Measurements from ENCODE around the gene MED13L. TPM values are rescaled to one million over a fixed set of nuclear protein-coding genes. Genes with fewer than 3 reads are reported as not detected.

Gene MED13L
- total and polyA plus RNA-seq, 2 of the 4 experiments (the other 2 are of a cell fraction): 17.9 to 49.1 TPM

GRCh38 chr12:116026346-116026745 lies 251.1 kb downstream of the MED13L start (continued):
- TF ChIP-seq RAD21 (IDR thresholded peaks at IDR 0.05; ENCODE audit: low read length) (no peak), CTCF (conservative IDR thresholded peaks at IDR 0.05; ENCODE audit: low read depth, low read length) (no peak), NFE2L2 (IDR thresholded peaks at IDR 0.05; ENCODE audit: low read depth, low read length) (no peak)

- H4K91ac ChIP-seq (ENCODE audit: insufficient read depth, low read depth, low read length): no peak overlapping the region
- no peak overlapping the region for H2AK5ac ChIP-seq (ENCODE audit: low read depth, low read length)
- no peak overlapping the region for H3K4me3 ChIP-seq (ENCODE audit: insufficient read depth, low read depth, low read length)
- no peak overlapping the region for H3K18ac ChIP-seq (ENCODE audit: low read depth, low read length)
- H2BK20ac ChIP-seq (ENCODE audit: low read depth, low read length): no peak overlapping the region
- H2BK5ac ChIP-seq (ENCODE audit: low read depth, low read length, poor library complexity, severe bottlenecking): no peak overlapping the region
- H3K9me3 ChIP-seq (ENCODE audit: control insufficient read depth, insufficient read depth, low read length): no peaks in the 10 kb centered on the region
- H3K36me3 ChIP-seq (ENCODE audit: control insufficient read depth, insufficient read depth, low read length): no peaks in the 10 kb centered on the region
- ChIA-PET POLR2A (ENCODE audit: unreplicated experiment) (no interaction called here), CTCF (no interaction called here)
- no peak overlapping the region for H2BK120ac ChIP-seq (ENCODE audit: low read depth, low read length)
- no peak overlapping the region for H3K56ac ChIP-seq (ENCODE audit: extremely low read depth, insufficient read depth, low read length)
- ATAC-seq (ENCODE audit: low read depth): no peak
- no peak overlapping the region for H3K9ac ChIP-seq (ENCODE audit: low read depth, low read length)
- in situ Hi-C loops (cut with MboI; ENCODE audit: low sequenced_read_pairs) (no loop called here), intact Hi-C loops (cut with micrococcal nuclease) (loop anchor here (5.0 kb wide), 1 partner anchor 158 kb away; no protein-coding TSS in a partner anchor), dilution Hi-C loops (cut with HindIII; ENCODE audit: low sequenced_read_pairs, unreplicated experiment) (no loop called here)
- H2AFZ ChIP-seq (replicated peaks; ENCODE audit: low read length, poor library complexity): no peak overlapping the region
- no peak overlapping the region for H2AK9ac ChIP-seq (replicated peaks; ENCODE audit: low read depth, low read length, poor library complexity)
- peaks cover 22 to 59% of the 10 kb centered on the region in 2 experiments for H3K79me1 ChIP-seq (ENCODE audit: low read depth in 1 of 2, low read length in 2 of 2)
- H2BK15ac ChIP-seq (ENCODE audit: low read depth, low read length): no peak overlapping the region
- H3K4me2 ChIP-seq (ENCODE audit: low read depth, low read length): no peak overlapping the region
- H4K8ac ChIP-seq (ENCODE audit: low read depth in 2 of 2, low read length in 2 of 2): no peak overlapping the region
- H3K27ac ChIP-seq (ENCODE audit: insufficient read depth, low read length): no peak overlapping the region
- H3K9me1 ChIP-seq (ENCODE audit: insufficient read depth, low read length): peaks cover 7% of the 10 kb centered on the region
- H3K4me1 ChIP-seq (ENCODE audit: control insufficient read depth, insufficient read depth, low read length): no peaks in the 10 kb centered on the region
- H3K23ac ChIP-seq (ENCODE audit: low read depth, low read length): no peak overlapping the region
- no TSS peak for BruUV-seq (replicated peaks)
- TF ChIP-seq RCOR1 (IDR thresholded peaks at IDR 0.05; ENCODE audit: insufficient replicate concordance, low read length): no peak
- TF ChIP-seq CEBPB (IDR thresholded peaks at IDR 0.05; ENCODE audit: low read depth, low read length): no peak
- no peak for TF ChIP-seq CTCF (conservative IDR thresholded peaks at IDR 0.05; ENCODE audit: low read depth, low read length)
- TF ChIP-seq SMC3 (IDR thresholded peaks at IDR 0.05; ENCODE audit: low read depth, low read length): no peak
- no peak overlapping the region for H4K5ac ChIP-seq (ENCODE audit: low read depth, low read length)
- peaks cover 34% of the 10 kb centered on the region; the same call in 1 of the 2 replicates for H4K20me1 ChIP-seq (ENCODE audit: insufficient read depth, low read length)
- WGBS, 2 experiments (ENCODE audit: extremely low coverage in 2 of 2, insufficient read length in 1 of 2): no CpG with 5 or more reads among the region's 2 CpGs
- H3K14ac ChIP-seq (replicated peaks; ENCODE audit: low read depth, low read length): no peak overlapping the region
- H3K27me3 ChIP-seq (ENCODE audit: control insufficient read depth, insufficient read depth, low read length): no peaks in the 10 kb centered on the region
- no peak for DNase-seq
- H3K4ac ChIP-seq (ENCODE audit: low read depth, low read length): no peak overlapping the region
These were observed 252.7 kb downstream of the MED13L start for GRCh38 chr12:116024769-116025168.
